HUES6 (cell line): Measurements from ENCODE around the gene TTBK1.
A peak's percentile ranks its signal among the peaks of the same experiment; 100 is the strongest.

Experiments used
- H3K27ac ChIP-seq: 2 replicates; pipeline ENCODE4 v1.7.0; 2013; ENCODE audit warnings: low read depth, mild to moderate bottlenecking, low read length, inconsistent platforms
- H3K27me3 ChIP-seq: 2 replicates; pipeline ENCODE4 v1.6.1; 2013; ENCODE audit warnings: low read length; ENCODE audit not compliant: control insufficient read depth, insufficient read depth
- H3K36me3 ChIP-seq: 2 replicates; pipeline ENCODE4 v1.6.1; 2013; ENCODE audit warnings: low read length; ENCODE audit not compliant: control insufficient read depth, insufficient read depth
- H3K4me1 ChIP-seq: 2 replicates; pipeline ENCODE4 v1.6.1; 2013; ENCODE audit warnings: low read length; ENCODE audit not compliant: control insufficient read depth, insufficient read depth
- H3K4me3 ChIP-seq: 2 replicates; pipeline ENCODE4 v1.5.1; 2013; ENCODE audit warnings: low read depth, low read length
- H3K9ac ChIP-seq: one replicate; pipeline ENCODE4 v1.6.1; 2013; ENCODE audit warnings: mild to moderate bottlenecking, low read length
- H3K9me3 ChIP-seq: 2 replicates; pipeline ENCODE4 v1.6.1; 2013; ENCODE audit warnings: low read depth, low read length; ENCODE audit not compliant: control insufficient read depth, insufficient read depth

Gene TTBK1

GRCh38 chr6:43223175-43223574 lies 20.1 kb upstream of the TTBK1 start:
- Histone ChIP-seq H3K36me3 (peaks cover 37% of the 10 kb centered on the region), H3K9ac (no peak overlapping the region), H3K4me1 (no peaks in the 10 kb centered on the region; the same call in 1 of the 2 replicates), H3K27ac (no peak overlapping the region), H3K9me3 (no peaks in the 10 kb centered on the region), H3K4me3 (no peak overlapping the region), H3K27me3 (no peaks in the 10 kb centered on the region)

GRCh38 chr6:43226192-43226851 lies 17.0 kb upstream of the TTBK1 start:
- Histone ChIP-seq H3K9ac (no peak overlapping the region), H3K27me3 (peaks cover 20% of the 10 kb centered on the region), H3K9me3 (no peaks in the 10 kb centered on the region), H3K4me1 (peaks cover 7% of the 10 kb centered on the region; the same call in 1 of the 2 replicates), H3K4me3 (no peak overlapping the region), H3K27ac (no peak overlapping the region), H3K36me3 (peaks cover 29% of the 10 kb centered on the region)

GRCh38 chr6:43228951-43229802 lies 14.1 kb upstream of the TTBK1 start, which contains the start of gene DNPH1:
Gene DNPH1, minus strand, starts transcription at chr6:43229481. Its CDS starts 25 bp downstream, at chr6:43229456.
- Histone ChIP-seq H3K9me3 (no peaks in the 10 kb centered on the region), H3K9ac (peak within 1 kb of the TSS; percentile 72), H3K27ac (no peak within 1 kb of the TSS), H3K27me3 (peaks cover 34% of the 10 kb centered on the region), H3K4me3 (peak within 1 kb of the TSS; percentile 71), H3K4me1 (peaks cover 7% of the 10 kb centered on the region; the same call in 1 of the 2 replicates), H3K36me3 (peaks cover 14% of the 10 kb centered on the region)

DNA sequence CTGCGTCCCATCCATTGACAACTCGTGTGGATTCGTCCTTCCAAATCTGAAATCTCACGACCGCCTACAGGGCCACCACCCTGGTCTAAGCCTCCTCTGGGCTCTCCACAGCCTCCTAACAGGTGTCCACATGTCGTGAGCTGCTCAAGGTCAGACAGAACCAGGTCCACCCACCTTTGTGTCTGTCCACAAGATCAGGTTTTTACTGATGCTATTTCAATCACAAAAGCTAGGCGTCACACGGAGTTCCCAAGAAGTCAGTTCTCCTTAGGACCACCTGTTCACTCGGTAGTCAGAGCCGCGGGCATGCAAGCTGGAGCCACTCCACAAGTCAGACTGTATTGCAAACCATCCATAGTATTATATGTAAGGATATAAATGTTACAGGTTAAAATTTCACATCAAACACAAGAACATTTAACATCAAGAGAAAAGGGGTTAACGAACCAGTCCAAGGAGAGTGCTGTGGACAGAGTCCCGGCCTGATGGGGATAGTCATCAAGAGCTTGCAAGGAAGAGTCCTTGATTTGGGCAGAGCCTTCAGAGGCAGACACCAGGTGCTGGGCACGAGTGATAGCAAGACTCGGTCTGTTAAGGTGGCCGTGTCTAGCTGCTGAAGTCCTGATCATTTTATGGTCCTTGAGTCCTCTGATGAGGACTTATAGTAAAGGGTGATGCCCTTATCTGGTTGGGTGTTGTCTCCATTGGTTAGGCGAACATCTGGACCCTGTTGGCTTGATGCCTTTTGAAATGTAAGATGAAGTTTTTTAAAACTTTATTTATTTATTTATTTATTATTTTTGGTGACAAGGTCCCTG lies 13.3 kb upstream of the TTBK1 start:
- no peak overlapping the region for H3K9ac ChIP-seq
- peak overlapping the region; percentile 71 for H3K4me3 ChIP-seq
- H3K9me3 ChIP-seq, result no peaks in the 10 kb centered on the region
- H3K27me3 ChIP-seq, result peaks cover 34% of the 10 kb centered on the region
- H3K36me3 ChIP-seq, result peaks cover 12% of the 10 kb centered on the region
- peaks cover 7% of the 10 kb centered on the region; the same call in 1 of the 2 replicates for H3K4me1 ChIP-seq
- H3K27ac ChIP-seq, result no peak overlapping the region

GRCh38 chr6:43231053-43231452 lies 12.2 kb upstream of the TTBK1 start:
- no peak overlapping the region for H3K4me3 ChIP-seq
- no peak overlapping the region for H3K9ac ChIP-seq
- H3K27ac ChIP-seq, result no peak overlapping the region
- peaks cover 7% of the 10 kb centered on the region; the same call in 1 of the 2 replicates for H3K4me1 ChIP-seq
- peaks cover 34% of the 10 kb centered on the region for H3K27me3 ChIP-seq
- H3K36me3 ChIP-seq, result peaks cover 5% of the 10 kb centered on the region
- no peaks in the 10 kb centered on the region for H3K9me3 ChIP-seq

GRCh38 chr6:43231735-43232450 lies 11.4 kb upstream of the TTBK1 start:
- Histone ChIP-seq H3K36me3 (no peaks in the 10 kb centered on the region), H3K4me3 (no peak overlapping the region), H3K27me3 (peaks cover 34% of the 10 kb centered on the region), H3K4me1 (peaks cover 7% of the 10 kb centered on the region; the same call in 1 of the 2 replicates), H3K9ac (no peak overlapping the region), H3K27ac (no peak overlapping the region), H3K9me3 (no peaks in the 10 kb centered on the region)

DNA sequence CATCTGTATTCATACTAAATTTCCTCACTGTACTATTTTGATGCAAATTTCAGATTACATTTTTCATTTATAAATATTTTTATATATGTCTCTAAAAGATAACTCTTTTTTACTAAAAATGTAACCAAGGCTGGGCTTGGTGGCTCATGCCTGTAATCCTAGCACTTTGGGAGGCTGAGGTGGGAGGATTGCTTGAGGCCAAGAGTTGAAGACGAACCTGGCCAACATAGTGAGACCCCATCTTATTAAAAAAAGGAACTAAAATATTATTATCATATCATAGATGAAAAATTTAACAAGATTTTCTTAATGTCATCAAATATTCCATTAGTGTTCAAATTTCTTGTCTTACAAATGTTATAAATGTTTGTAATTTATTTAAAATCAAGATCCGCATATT lies 7.4 kb upstream of the TTBK1 start:
- Histone ChIP-seq H3K27me3 (peaks cover 49% of the 10 kb centered on the region), H3K36me3 (no peaks in the 10 kb centered on the region), H3K4me1 (no peaks in the 10 kb centered on the region), H3K4me3 (no peak overlapping the region), H3K9ac (no peak overlapping the region), H3K27ac (no peak overlapping the region), H3K9me3 (no peaks in the 10 kb centered on the region)

- no peaks in the 10 kb centered on the region for H3K36me3 ChIP-seq
- H3K9ac ChIP-seq, result no peak overlapping the region
- H3K9me3 ChIP-seq, result no peaks in the 10 kb centered on the region
- H3K27ac ChIP-seq, result no peak overlapping the region
- peaks cover 61% of the 10 kb centered on the region for H3K27me3 ChIP-seq
- no peaks in the 10 kb centered on the region for H3K4me1 ChIP-seq
- H3K4me3 ChIP-seq, result no peak overlapping the region
These were observed 4.2 kb upstream of the TTBK1 start for GRCh38 chr6:43239054-43239453.

DNA sequence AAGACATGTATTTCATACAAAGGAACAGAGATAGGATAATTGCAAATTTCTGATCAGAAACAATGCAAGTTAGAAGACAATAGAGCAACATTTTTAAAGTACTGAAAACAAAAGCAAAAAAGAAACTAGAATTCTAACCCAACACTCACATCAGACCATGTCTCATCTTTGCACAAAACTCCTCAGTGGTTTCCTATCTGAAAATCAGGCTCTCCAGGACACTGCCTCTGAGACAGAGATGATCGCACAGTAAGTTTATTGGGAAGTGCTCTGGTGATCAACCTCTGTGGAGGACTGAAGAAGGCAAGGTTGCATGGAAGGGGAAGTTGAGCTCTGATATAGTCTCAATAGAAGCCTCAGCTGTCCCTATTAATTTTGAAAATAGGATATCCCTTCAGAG lies 2.3 kb upstream of the TTBK1 start:
- no peaks in the 10 kb centered on the region for H3K9me3 ChIP-seq
- peaks cover 80% of the 10 kb centered on the region for H3K27me3 ChIP-seq
- H3K9ac ChIP-seq, result no peak overlapping the region
- H3K4me3 ChIP-seq, result no peak overlapping the region
- no peaks in the 10 kb centered on the region for H3K36me3 ChIP-seq
- H3K4me1 ChIP-seq, result 0 out of 2 replicates have a peak, but pooled peaks cover under 1% of the 10 kb centered on the region
- H3K27ac ChIP-seq, result no peak overlapping the region

DNA sequence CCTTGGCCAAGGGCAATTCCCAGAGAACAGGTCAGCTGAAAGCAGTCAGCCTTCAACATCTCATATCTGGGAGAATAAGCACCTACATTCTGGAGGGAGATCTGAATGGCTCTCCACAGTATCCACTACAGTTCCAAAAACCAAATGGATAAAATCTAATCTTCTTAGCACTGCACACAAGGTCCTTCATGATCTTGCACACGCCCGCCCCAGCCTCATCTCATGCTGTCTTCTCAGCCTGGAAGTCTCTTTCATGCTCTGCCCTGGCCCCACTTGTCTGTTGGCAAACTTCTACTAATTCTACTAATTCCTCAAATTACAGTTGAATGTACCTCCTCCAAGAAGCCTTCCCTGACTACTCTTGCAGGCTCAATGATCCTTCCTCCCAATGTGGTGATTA lies 1.8 kb upstream of the TTBK1 start:
- Histone ChIP-seq H3K27ac (no peak overlapping the region), H3K4me1 (0 out of 2 replicates have a peak, but pooled peaks cover 3% of the 10 kb centered on the region), H3K36me3 (no peaks in the 10 kb centered on the region), H3K4me3 (no peak overlapping the region), H3K9me3 (no peaks in the 10 kb centered on the region), H3K27me3 (peaks cover 85% of the 10 kb centered on the region), H3K9ac (no peak overlapping the region)
